H1 (cell line): ENCODE data around the gene BRD7. TPM values are rescaled to one million over a fixed set of nuclear protein-coding genes. Genes with fewer than 3 reads are reported as not detected.

Source experiments
- microRNA-seq, 2 experiments: library from miRNA; unstranded; fragments of <30 nt; microRNA quantifications; one replicate each; pipeline versions ENCODE4 to v1.2.0, GENCODE V29; 2016 to 2020; ENCODE audit warnings: borderline microRNAs expressed in 2 of 2, borderline number of aligned reads in 2 of 2, borderline replicate concordance in 1 of 2
- polyA plus RNA-seq, 7 experiments: library from polyadenylated mRNA; depleted of rRNA in 3 of 7; stranded (reverse) in 5 of 7; unstranded in 2 of 7; fragments of >200 nt in 5 of 7; fragments of 200-250 nt in 2 of 7; gene quantifications; 1 replicate in 5 of 7; 2 replicates in 1 of 7; 4 replicates in 1 of 7; pipeline versions ENCODE4 v1.2.1 to v1.2.3, GENCODE V29; 2011 to 2013; ENCODE audit warnings: missing spikeins in 2 of 7, mixed read lengths in 2 of 7
- small RNA-seq: library from polyadenylated mRNA; stranded (forward); fragments of <200 nt; extraction: miRNeasy Mini kit (QIAGEN cat#:217004); gene quantifications from one replicate; pipeline ENCODE3, GENCODE V24; 2013; ENCODE audit not compliant: insufficient read depth
- total RNA-seq: library from RNA; stranded (reverse); fragmentation: NEBNext Ultra II Directional; extraction: Animal tissue kit (Norgen Biotek cat#: 25700); gene quantifications from 2 replicates; pipeline ENCODE4 v1.2.1, GENCODE V29; 2021

The BRD7 gene
- total and polyA plus RNA-seq, 2 of the 8 experiments (the other 6 are each of a cell fraction or from before 2014, with no cell fraction given) = 42.5 to 120 TPM

Small RNAs within 50 kb of the gene (microRNA-seq; reads per million reads assigned to microRNA genes)
- 0 reads per million in 2 experiments for gene MIR6771

Small RNAs within 50 kb of the gene (small RNA-seq; reads per million reads assigned to genes)
- not detected for gene MIR6771

Other genes starting within 250 kb of the BRD7 start
- gene TENT4B, start 215.7 kb downstream of the BRD7 start, total RNA-seq = 14.3 and 15.7 TPM in 2 replicates
- gene TENT4B, start 215.7 kb downstream of the BRD7 start, polyA plus RNA-seq (2011; rRNA removed) = 3.1 and 4.2 TPM in 2 replicates
- gene ADCY7, start 102.4 kb downstream of the BRD7 start, total RNA-seq = 4.7 and 5.1 TPM in 2 replicates
- gene ADCY7, start 102.4 kb downstream of the BRD7 start, polyA plus RNA-seq (2011; rRNA removed) = 2.4 and 5.5 TPM in 2 replicates
- gene NKD1, start 179.4 kb upstream of the BRD7 start, total RNA-seq = 3.1 and 4.5 TPM in 2 replicates
- gene NKD1, start 179.4 kb upstream of the BRD7 start, polyA plus RNA-seq (2011; rRNA removed) = 0.64 and 0.70 TPM in 2 replicates